ENCODE measurements around the gene TSFM. TPM values are rescaled to one million over a fixed set of nuclear protein-coding genes. Genes with fewer than 3 reads are reported as not detected.

Gene TSFM
- total and polyA plus RNA-seq, 7 donors: 8.0 to 49.3 (median 29.6) TPM

- Histone ChIP-seq H3K27me3 (no peaks in the 10 kb centered on the region), H3K36me3 (no peaks in the 10 kb centered on the region), H3K4me3 (peak overlapping the region; percentile 90 to 100 (median 97)), H3K4me1 (peaks cover 0 to 75% (median 73%) of the 10 kb centered on the region in 4 donors), H3K9me3 (no peaks in the 10 kb centered on the region), H3K27ac (peak overlapping the region; percentile 100)
- intact Hi-C loops (cut with DNase I): no loop called here
- WGBS, 2 donors: 41% methylated on average over 14 of the region's 14 CpGs
- TF ChIP-seq POLR2AphosphoS5 (IDR thresholded peaks at IDR 0.05) (no peak), POLR2A (IDR thresholded peaks at IDR 0.05) (no peak), CTCF (IDR thresholded peaks at IDR 0.05) (no peak), EP300 (IDR thresholded peaks at IDR 0.05) (no peak)
- DNase-seq: no peak
Observed at GRCh38 chr12:57842342-57843294, 60.0 kb downstream of the TSFM start.

GRCh38 chr12:57844709-57845477 is 62.3 kb downstream of the TSFM start:
- DNase-seq: peak; percentile 92
- Histone ChIP-seq H3K9me3 (no peaks in the 10 kb centered on the region), H3K27me3 (no peaks in the 10 kb centered on the region), H3K4me1 (peaks cover 0 to 65% (median 51%) of the 10 kb centered on the region in 4 donors), H3K36me3 (no peaks in the 10 kb centered on the region), H3K4me3 (peak overlapping the region; percentile 90 to 100 (median 97)), H3K27ac (peak overlapping the region; percentile 100)
- intact Hi-C loops (cut with DNase I): loop anchor here (1.0 kb wide), 1 partner anchor 51 kb away; no protein-coding TSS in a partner anchor
- 1% methylated on average over 42 of the region's 42 CpGs for WGBS, 2 donors
- TF ChIP-seq POLR2A (IDR thresholded peaks at IDR 0.05) (peak; percentile 5 to 14), POLR2AphosphoS5 (IDR thresholded peaks at IDR 0.05) (peak; percentile 27 to 80 (median 74)), EP300 (IDR thresholded peaks at IDR 0.05) (no peak)

GRCh38 chr12:57845478-57846284 is 63.1 kb downstream of the TSFM start:
- 0% methylated on average over 81 of the region's 81 CpGs for whole genome bisulfite sequencing, 2 donors
- peak overlapping the region; percentile 90 to 100 (median 97) for H3K4me3 ChIP-seq
- H3K9me3 ChIP-seq: no peaks in the 10 kb centered on the region
- peak in 3 of 4 donors; percentile 26 to 57 (median 55) for TF ChIP-seq POLR2AphosphoS5 (IDR thresholded peaks at IDR 0.05)
- peak; percentile 15 to 26 for TF ChIP-seq POLR2A (IDR thresholded peaks at IDR 0.05)
- TF ChIP-seq EP300 (IDR thresholded peaks at IDR 0.05): no peak
- no peak for TF ChIP-seq CTCF (IDR thresholded peaks at IDR 0.05)
- no peaks in the 10 kb centered on the region for H3K27me3 ChIP-seq
- DNase-seq: peak; percentile 84
- H3K36me3 ChIP-seq: no peaks in the 10 kb centered on the region
- H3K27ac ChIP-seq: peak overlapping the region; percentile 100
- H3K4me1 ChIP-seq: peaks cover 0 to 61% (median 45%) of the 10 kb centered on the region in 4 donors
- intact Hi-C loops (cut with DNase I): no loop called here

- H3K4me3 ChIP-seq: peak overlapping the region; percentile 90 to 100 (median 97)
- H3K27me3 ChIP-seq: no peaks in the 10 kb centered on the region
- H3K4me1 ChIP-seq: peaks cover 0 to 61% (median 45%) of the 10 kb centered on the region in 4 donors
- H3K36me3 ChIP-seq: no peaks in the 10 kb centered on the region
- peak overlapping the region; percentile 100 for H3K27ac ChIP-seq
- H3K9me3 ChIP-seq: no peaks in the 10 kb centered on the region
- intact Hi-C loops (cut with DNase I): no loop called here
- no peak for DNase-seq
- WGBS, 2 donors: 0 to 1% methylated on average over 26 of the region's 26 CpGs
- no peak for TF ChIP-seq EP300 (IDR thresholded peaks at IDR 0.05)
- no peak for TF ChIP-seq POLR2A (IDR thresholded peaks at IDR 0.05)
- no peak for TF ChIP-seq CTCF (IDR thresholded peaks at IDR 0.05)
- no peak for TF ChIP-seq POLR2AphosphoS5 (IDR thresholded peaks at IDR 0.05)
Observed at GRCh38 chr12:57846285-57846576, 63.6 kb downstream of the TSFM start.

All from sigmoid colon (tissue), 7 donors.